AG04449 (cell line): ENCODE data around the gene CER1.

Source experiments
- CTCF ChIA-PET: fragments of 350-600 bp; formaldehyde crosslinking; extraction: SDS; loops from one replicate; lab custom pipeline; 2021; ENCODE audit warnings: antibody characterized with exemption; lab: Yijun Ruan, JAX
- POLR2A ChIA-PET: fragments of 400-600, 350-600 bp; formaldehyde crosslinking; extraction: SDS; loops from one replicate; lab custom pipeline; 2020; ENCODE audit warnings: antibody characterized with exemption, inconsistent platforms; lab: Yijun Ruan, JAX
- DNase-seq: peaks from one replicate; pipeline ENCODE4 v3.0.0-alpha.2; 2010; ENCODE audit warnings: low read depth, low spot score
- H3K4me3 ChIP-seq: 2 replicates; pipeline ENCODE4 v1.5.1; 2011; ENCODE audit warnings: low read depth, mild to moderate bottlenecking, control low read depth, low read length
- TF ChIP-seq, protein P1 (sequence below): IDR thresholded peaks from one replicate; pipeline ENCODE4 v1.5.1; 2011; ENCODE audit warnings: mild to moderate bottlenecking, moderate library complexity, low read length, control low read depth, inconsistent platforms; ENCODE audit not compliant: insufficient read depth; ENCODE audit errors: missing control alignments

The CER1 gene

DNA sequence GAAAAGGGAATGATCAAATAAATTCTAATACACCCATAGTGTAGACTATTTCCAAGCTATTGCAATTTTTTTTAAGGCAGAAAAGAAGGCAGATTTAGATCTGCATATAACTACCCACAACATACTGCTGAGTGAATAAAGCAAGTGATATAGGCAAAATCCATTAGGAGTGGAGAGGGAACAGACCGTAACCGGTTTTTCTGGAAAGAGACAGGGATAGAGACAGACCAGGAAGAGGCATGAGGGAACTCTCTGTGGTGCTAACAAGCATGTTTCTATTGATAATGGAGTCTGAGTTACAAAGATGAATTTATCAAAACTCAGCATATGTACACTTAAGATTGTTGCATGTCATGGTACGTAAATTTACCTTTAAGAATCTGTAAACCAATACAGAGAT lies 43.8 kb downstream of the CER1 start:
- ChIA-PET CTCF (no interaction called here), POLR2A (no interaction called here)
- DNase-seq = no peak
- no peak overlapping the region for H3K4me3 ChIP-seq
- TF ChIP-seq, protein P1, sequence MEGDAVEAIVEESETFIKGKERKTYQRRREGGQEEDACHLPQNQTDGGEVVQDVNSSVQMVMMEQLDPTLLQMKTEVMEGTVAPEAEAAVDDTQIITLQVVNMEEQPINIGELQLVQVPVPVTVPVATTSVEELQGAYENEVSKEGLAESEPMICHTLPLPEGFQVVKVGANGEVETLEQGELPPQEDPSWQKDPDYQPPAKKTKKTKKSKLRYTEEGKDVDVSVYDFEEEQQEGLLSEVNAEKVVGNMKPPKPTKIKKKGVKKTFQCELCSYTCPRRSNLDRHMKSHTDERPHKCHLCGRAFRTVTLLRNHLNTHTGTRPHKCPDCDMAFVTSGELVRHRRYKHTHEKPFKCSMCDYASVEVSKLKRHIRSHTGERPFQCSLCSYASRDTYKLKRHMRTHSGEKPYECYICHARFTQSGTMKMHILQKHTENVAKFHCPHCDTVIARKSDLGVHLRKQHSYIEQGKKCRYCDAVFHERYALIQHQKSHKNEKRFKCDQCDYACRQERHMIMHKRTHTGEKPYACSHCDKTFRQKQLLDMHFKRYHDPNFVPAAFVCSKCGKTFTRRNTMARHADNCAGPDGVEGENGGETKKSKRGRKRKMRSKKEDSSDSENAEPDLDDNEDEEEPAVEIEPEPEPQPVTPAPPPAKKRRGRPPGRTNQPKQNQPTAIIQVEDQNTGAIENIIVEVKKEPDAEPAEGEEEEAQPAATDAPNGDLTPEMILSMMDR = no peak

DNA sequence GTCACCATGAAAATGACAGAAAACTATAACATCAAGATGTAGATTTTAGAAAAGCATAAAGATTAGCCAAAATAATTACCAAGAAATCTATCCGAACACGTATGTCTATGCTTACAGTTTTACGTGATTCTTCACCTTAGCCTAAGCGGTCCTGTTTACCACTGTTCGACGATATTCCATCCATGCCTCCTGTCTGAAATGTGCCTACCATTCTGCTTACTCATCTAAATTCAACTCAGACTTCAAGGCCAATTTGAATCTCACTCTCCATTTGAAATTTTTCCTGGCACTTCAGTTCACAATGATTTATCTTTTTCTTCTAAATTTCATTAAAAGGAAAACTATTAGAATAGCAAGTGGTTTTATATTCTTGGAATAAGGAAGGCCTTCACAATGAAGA lies 44.7 kb downstream of the CER1 start:
- ChIA-PET CTCF (no interaction called here), POLR2A (no interaction called here)
- TF ChIP-seq, protein P1 = no peak
- H3K4me3 ChIP-seq = no peak overlapping the region
- DNase-seq = no peak

DNA sequence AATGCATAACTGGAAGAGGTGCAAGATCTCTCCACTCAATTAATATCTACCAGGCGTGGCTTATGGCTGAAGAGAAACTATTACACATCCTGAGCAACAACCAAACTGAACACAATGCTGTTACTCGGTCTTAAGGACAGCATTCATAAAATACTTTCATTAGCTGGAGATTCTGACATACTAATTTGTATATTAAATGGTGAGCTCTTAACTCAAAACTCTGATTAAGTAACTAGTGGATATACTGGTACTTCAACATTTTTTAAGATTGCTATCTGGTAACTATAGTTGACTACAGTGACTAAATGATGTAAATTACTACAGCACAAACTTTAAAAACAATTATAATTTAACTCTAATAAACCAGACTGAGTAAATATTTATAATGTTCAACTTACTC lies 45.1 kb downstream of the CER1 start:
- DNase-seq = no peak
- TF ChIP-seq, protein P1 = no peak
- ChIA-PET CTCF (interaction anchor here (3.0 kb wide), 2 partner anchors 16 to 25 kb away, joined by 10 to 17 read pairs; no protein-coding TSS in a partner anchor), POLR2A (no interaction called here)
- no peak overlapping the region for H3K4me3 ChIP-seq

DNA sequence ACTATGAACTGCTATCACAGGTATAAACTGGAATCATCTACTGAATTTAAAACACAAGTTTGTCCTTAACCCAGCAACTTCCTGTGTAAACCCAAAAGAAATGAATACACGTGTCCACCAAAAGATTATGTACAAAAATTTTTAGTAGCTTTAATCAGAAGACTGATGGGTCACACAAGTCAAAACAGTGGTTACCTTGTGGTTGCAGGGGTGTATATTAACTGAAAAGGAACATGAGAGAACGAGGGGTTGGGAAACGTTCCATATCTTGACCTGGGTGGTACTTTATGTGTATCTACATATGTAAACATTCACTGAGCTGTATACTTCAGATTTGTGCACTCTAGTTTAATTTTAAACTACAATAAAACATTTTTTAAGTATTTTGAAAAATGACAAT lies 47.9 kb downstream of the CER1 start:
- H3K4me3 ChIP-seq = no peak overlapping the region
- no peak for DNase-seq
- TF ChIP-seq, protein P1 = no peak
- POLR2A ChIA-PET = no interaction called here
- CTCF ChIA-PET = interaction anchor here (3.0 kb wide), 2 partner anchors 13 to 22 kb away, joined by 10 to 17 read pairs; no protein-coding TSS in a partner anchor

DNA sequence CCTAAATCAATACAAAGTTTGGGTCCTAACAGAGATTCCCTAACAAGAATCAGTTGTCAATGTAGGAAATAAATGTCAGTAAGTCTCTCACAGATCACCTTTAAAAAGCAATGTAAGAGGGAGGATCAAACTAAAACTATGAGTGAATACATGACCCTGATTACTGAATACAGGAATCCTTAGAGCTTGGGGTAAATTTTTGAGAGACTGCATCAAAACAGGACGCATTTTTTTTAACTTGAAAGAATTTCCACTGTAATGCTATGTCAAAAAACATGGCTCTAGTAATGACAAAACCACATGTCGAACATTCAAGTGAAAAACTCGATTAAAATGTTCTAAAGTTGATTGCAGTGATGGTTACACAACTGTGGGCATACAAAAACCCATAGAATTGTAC lies 51.2 kb downstream of the CER1 start:
- CTCF ChIA-PET = interaction anchor here (2.5 kb wide), 2 partner anchors 10 to 19 kb away, joined by 5 to 11 read pairs; no protein-coding TSS in a partner anchor
- POLR2A ChIA-PET = no interaction called here

DNA sequence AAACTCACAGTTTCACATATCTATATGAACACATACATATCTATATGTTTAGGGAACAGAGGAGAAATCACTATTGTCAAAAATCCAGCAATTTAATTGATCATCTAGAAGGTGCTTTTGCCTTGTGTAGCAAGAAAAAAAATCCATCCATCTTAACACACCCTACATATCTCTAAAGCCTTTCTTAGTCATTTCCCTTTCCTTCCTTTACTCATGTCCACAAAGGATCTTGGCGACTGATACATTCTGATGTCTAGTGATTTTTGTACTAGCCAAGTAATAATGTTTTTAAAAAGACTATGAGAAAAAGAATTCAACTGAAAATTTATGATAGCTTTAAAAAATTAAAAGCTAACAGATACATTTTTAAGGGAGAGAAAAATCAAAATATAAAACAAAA lies 51.8 kb downstream of the CER1 start:
- CTCF ChIA-PET = interaction anchor here (2.5 kb wide), 2 partner anchors 9 to 18 kb away, joined by 5 to 11 read pairs; no protein-coding TSS in a partner anchor
- no peak overlapping the region for H3K4me3 ChIP-seq
- POLR2A ChIA-PET = no interaction called here
- TF ChIP-seq, protein P1 = no peak
- no peak for DNase-seq

More for the DNA sequence above, 51.2 kb downstream of the CER1 start:
- DNase-seq = no peak
- no peak overlapping the region for H3K4me3 ChIP-seq
- TF ChIP-seq, protein P1 = no peak
